GM21619 (cell line): ENCODE results near the gene LSAMP.

Source experiments
- ATAC-seq: cut with Tn5 transposase; IDR thresholded peaks from one replicate; pipeline ENCODE4 v1.9.1; 2021; ENCODE audit not compliant: unreplicated experiment

Gene LSAMP

GRCh38 chr3:116300226-116300625 is 145.1 kb downstream of the LSAMP start:
- no peak for ATAC-seq

GRCh38 chr3:116299646-116300081 is 145.6 kb downstream of the LSAMP start:
- ATAC-seq: no peak

- no peak for ATAC-seq
Observed at GRCh38 chr3:116298151-116298550, 147.1 kb downstream of the LSAMP start.

- no peak for ATAC-seq
Observed at GRCh38 chr3:116291141-116291540, 154.1 kb downstream of the LSAMP start.

- ATAC-seq: no peak
Observed at GRCh38 chr3:116288485-116288884, 156.8 kb downstream of the LSAMP start.

- no peak for ATAC-seq
Observed at GRCh38 chr3:116285781-116286421, 159.4 kb downstream of the LSAMP start.

GRCh38 chr3:116281313-116282143 is 163.8 kb downstream of the LSAMP start:
- no peak for ATAC-seq

- ATAC-seq: no peak
Observed at GRCh38 chr3:116280130-116280740, 165.1 kb downstream of the LSAMP start.

GRCh38 chr3:116276675-116277074 is 168.6 kb downstream of the LSAMP start:
- ATAC-seq: no peak

GRCh38 chr3:116270056-116270455 is 175.2 kb downstream of the LSAMP start:
- ATAC-seq: no peak

- no peak for ATAC-seq
Observed at GRCh38 chr3:116267116-116267515, 178.2 kb downstream of the LSAMP start.

GRCh38 chr3:116265976-116266584 is 179.2 kb downstream of the LSAMP start:
- ATAC-seq: no peak

GRCh38 chr3:116265320-116265695 is 180.0 kb downstream of the LSAMP start:
- no peak for ATAC-seq

- no peak for ATAC-seq
Observed at GRCh38 chr3:116264546-116265319, 180.6 kb downstream of the LSAMP start.

- no peak for ATAC-seq
Observed at GRCh38 chr3:116263842-116264545, 181.3 kb downstream of the LSAMP start.

- ATAC-seq: no peak
Observed at GRCh38 chr3:116260491-116260890, 184.8 kb downstream of the LSAMP start.

- ATAC-seq: no peak
Observed at GRCh38 chr3:116259984-116260383, 185.3 kb downstream of the LSAMP start.

- no peak for ATAC-seq
Observed at GRCh38 chr3:116256843-116257485, 188.3 kb downstream of the LSAMP start.

- ATAC-seq: no peak
Observed at GRCh38 chr3:116254541-116254940, 190.7 kb downstream of the LSAMP start.

GRCh38 chr3:116253511-116253910 is 191.8 kb downstream of the LSAMP start:
- ATAC-seq: no peak
